HG03175 (cell line): Measurements from ENCODE around the gene WNT3A.

Experiments
- ATAC-seq: cut with Tn5 transposase; IDR thresholded peaks from one replicate; pipeline ENCODE4 v1.9.1; 2021; ENCODE audit warnings: mild to moderate bottlenecking, moderate library complexity; ENCODE audit not compliant: unreplicated experiment

Gene WNT3A

GRCh38 chr1:228097333-228098081 is 90.7 kb downstream of the WNT3A start:
- no peak for ATAC-seq

DNA sequence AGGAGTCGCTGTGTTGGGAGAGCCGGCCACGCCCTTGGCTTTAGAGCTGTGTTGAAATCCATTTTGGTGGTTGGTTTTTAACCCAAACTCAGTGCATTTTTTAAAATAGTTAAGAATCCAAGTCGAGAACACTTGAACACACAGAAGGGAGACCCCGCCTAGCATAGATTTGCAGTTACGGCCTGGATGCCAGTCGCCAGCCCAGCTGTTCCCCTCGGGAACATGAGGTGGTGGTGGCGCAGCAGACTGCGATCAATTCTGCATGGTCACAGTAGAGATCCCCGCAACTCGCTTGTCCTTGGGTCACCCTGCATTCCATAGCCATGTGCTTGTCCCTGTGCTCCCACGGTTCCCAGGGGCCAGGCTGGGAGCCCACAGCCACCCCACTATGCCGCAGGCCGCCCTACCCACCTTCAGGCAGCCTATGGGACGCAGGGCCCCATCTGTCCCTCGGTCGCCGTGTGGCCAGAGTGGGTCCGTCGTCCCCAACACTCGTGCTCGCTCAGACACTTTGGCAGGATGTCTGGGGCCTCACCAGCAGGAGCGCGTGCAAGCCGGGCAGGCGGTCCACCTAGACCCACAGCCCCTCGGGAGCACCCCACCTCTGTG is 91.6 kb downstream of the WNT3A start:
- ATAC-seq: no peak

- ATAC-seq: no peak
Measured at GRCh38 chr1:228099331-228099732, 92.5 kb downstream of the WNT3A start.

DNA sequence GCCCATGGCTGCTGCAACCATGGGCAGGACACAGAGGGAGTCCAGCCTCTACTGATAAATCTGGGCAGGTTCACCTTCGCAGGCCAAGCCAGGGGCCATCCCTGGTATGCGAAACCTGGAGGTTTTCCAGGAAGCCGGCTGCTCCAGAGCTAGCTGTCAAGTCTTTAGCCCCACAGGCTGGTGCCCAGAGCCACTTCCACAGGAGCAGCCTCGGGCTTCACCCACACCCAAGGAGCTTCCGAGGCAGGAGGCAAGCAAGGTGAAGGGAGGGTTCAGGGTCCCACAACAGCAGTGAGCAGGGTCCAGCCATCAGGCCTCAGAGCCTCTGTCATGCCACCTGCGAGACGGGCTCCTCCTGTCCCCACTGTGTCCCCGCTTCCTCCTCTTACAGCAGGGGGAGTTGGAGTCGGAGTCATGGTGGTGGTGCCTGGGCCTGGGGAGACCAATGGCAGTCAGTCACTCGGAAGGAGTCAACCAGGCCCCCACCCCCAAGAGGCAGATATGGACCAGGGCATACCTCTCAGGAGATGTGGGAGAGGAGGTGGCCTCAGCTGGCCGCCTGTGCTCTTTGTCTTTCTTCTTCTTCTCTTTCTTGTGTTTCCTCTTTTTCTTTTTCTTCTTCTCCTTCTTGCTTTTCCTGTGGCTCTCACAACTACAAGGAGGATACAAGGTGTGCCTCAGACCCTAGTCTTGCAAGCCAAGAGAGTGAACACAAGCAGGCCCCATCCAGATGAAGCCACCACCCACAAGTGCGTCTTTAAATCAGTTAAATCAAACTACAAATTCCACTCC is 94.2 kb downstream of the WNT3A start:
- ATAC-seq: no peak

GRCh38 chr1:228101614-228101993 is 94.8 kb downstream of the WNT3A start:
- ATAC-seq: no peak

- ATAC-seq: peak; percentile 15
Measured at GRCh38 chr1:228101994-228102790, 95.4 kb downstream of the WNT3A start.

DNA sequence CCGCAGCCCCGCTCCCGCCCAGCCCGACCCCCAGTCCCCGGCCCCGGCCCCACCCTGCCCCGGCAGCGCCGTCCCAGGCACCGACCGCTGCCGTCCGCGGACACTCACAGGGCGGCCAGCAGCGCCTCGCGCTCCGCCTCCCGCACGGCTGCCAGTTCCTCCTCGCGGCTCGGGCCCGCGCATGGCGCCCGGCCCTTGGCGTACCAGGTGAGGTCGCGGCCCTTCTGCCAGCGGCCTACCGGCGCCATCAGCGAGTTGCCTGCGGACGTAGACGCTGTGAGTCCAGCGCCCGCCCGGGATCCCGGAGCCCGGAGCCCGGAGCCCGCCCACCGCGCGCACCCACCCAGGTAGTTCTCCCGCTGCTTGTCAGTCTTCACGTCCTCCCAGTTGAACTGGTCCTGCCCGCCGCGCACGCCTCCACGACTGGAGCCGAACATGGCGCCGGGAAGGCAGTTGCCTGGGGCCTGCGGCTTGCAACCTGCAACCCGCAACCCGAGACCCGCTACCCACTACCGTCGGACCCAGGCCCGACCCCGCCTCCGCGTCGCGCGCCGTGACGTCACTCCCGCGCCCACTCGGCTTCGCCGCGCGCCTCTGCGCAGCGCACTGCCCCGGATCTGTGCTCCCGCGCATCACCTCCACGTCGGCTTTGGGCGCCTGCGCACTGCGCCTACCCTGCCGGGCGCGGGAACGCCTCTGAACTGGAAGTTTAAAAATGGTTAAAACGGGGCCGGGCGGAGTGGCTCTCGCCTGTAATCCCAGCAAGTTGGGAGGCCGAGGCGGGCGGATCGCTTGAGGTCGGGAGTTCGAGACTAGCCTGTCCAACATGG is 96.2 kb downstream of the WNT3A start, which contains the start of gene C1orf35:
Gene C1orf35 (minus strand): TSS at position 535 of the 830 bp plus-strand sequence. CDS start 98 bp downstream, at position 437.
- ATAC-seq: peak; percentile 80

- no peak for ATAC-seq
Measured at GRCh38 chr1:228104526-228105269, 97.9 kb downstream of the WNT3A start.

DNA sequence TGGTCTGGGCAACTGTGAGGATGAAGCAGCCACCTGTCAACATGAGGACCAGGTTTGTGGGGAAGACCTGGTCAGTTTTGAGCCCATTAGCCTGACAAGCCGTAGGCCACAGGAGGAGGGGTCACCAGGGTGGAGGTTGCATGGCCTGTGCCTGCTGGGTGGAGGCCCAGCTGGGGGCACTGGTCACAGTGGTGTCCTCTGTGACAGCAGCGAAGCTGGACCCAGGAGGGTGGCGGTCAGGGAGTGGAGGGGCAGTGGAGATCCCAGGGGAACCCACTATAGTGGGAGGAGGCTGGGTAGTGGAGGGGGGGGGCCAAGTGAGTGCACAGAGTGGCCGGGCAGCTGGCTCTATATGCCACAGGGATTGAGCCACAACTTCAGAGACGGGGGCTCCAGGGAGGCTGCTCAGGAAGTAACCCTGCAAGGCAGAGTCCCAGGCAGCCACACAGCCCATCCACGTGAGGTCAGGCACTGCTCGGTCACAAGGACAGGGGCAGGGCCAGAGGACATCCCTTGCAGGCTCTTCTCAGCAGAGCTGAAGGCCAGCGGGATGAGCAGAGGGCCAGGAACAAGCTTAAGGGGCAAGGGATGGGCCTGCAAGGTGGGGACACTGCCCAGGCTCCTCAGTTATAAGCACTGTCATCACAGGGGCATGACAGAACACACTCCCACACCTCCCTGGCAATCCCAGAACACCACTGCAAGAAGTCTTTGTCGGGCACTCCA is 98.6 kb downstream of the WNT3A start:
- ATAC-seq: no peak

DNA sequence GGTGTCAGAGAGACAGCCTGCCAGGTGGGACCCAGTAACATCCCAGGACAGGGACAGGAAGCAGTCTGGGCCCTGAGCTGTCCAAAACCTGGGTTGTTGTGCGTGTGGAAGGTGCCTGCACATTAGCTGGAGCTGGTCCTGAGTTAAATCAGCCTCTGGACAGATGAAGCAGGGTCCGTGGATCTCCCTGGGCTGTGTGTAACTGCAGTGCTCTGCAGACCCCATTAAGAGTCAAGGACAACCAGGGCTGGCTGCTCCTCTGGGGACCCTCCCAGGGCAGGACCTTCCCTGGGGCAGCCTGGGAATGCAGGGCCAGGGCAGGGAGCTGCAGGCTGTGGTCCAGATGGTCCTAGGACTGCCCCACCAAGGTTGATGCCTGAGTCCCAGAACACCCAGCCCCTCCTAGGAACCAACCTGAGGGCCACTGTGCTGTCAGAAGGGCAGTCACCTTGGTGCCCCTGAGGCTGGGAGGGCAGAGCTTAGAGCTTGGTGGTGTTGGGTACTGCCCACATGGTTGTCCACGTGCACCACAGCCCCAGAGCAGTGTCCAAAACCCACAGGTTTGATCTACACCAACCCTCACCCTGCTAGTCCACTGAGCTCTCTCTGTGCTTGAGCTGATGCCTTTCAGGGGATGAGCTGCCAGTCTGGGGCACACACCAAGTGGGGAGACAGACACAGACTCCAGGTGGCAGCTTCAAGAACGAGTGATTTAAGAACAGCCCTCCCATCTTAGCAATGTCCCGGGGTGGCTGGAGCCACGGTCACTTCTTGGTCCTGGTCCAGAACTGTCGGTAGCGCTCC is 99.4 kb downstream of the WNT3A start:
- no peak for ATAC-seq

GRCh38 chr1:228106800-228107054 is 99.9 kb downstream of the WNT3A start:
- ATAC-seq: no peak

DNA sequence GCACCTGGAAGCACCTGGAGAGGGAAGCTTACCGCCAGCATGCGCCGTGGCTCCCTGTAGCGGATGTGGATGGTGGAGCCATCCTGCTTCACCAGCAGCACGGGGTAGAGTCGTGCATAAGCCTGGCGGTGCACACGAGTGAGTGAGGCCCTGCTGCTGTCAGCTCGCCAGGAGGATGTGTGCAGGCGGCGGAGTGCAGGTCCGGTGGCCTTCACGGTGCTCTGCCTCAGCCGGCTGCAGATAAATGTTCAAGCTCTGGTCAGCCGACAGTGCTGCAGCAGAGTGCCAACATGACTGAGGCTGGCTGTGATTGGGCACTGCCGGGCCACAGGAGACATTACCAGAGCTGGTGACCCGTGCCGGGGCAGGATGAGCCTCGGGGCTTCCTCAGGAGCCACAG is 100.8 kb downstream of the WNT3A start:
- ATAC-seq: no peak

GRCh38 chr1:228108055-228108690 is 101.4 kb downstream of the WNT3A start:
- ATAC-seq: no peak

- peak; percentile 6 for ATAC-seq
Measured at GRCh38 chr1:228108742-228109072, 101.9 kb downstream of the WNT3A start.

GRCh38 chr1:228109073-228109961 is 102.5 kb downstream of the WNT3A start, which contains the start of gene MRPL55:
Gene MRPL55, minus strand, starts transcription at chr1:228109299. Its CDS starts 1,039 bp downstream, at chr1:228108260.
- ATAC-seq: peak; percentile 91

- ATAC-seq: no peak
Measured at GRCh38 chr1:228109962-228110488, 103.2 kb downstream of the WNT3A start.
